NCI-H1930 (cell line): Measurements from ENCODE around the gene MIA2.
"Not testable (repeated sequence)": the region's sequence is repeated elsewhere in the genome, so short reads cannot be mapped to it uniquely, and the experiment has no call there.

Experiments used
- DNase-seq, 2 experiments: peaks; one replicate each; lab custom pipeline; 2025; lab: John Stamatoyannopoulos, UW

Gene MIA2

DNA sequence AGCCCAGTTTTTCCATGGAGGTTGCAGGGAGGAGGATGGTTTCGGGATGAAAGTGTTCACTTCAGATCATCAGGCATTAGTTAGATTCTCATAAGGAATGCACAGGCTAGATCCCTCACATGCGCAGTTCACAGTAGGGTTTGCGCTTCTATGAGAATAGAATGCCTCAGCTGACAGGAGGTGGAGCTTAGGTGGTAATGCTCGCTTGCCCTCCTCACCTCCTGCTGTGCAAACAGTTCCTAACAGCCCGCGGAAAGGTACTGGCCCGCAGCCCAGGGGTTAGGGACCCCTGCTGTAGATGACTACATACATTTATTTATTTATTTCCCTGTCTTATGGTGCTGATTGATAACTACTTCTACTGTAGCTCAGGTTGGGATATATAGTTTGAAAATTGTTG lies 105.3 kb downstream of the MIA2 start:
- DNase-seq, result no peak

DNA sequence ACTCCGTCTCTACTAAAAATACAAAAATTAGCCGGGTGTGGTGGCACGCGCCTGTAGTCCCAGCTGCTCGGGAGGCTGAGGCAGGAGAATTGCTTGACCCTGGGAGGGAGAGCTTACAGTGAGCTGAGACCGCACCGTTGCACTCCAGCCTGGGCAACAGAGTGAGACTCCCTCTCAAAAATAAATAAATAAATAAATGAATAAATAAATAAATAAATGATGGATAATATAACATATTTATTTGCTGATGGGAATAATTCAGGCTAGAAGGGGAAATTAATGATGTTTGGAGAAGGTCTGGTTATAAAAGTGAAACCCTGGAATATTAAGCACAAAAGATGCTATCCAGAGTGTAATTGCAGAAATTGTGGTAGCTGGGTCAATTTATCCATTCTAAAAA lies 107.4 kb downstream of the MIA2 start:
- DNase-seq, result not testable (repeated sequence)

DNA sequence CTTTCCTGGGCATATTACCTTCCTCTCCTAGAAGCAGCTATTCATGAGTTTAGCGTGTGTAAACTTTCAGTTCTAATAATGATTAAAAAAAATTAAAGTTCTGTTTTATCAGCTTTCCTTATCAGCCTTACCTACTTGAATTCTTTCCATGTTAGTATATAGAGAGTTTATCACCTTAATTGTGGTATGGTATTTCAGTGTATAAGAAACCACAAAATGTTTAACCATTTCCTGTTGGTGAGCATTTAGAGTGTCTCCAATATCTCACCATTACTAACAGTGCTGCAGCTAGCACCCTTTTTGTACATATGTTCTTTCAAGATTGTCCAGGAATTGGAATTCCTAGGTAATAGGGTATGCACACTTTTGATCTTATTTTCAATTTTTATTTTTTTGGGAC lies 109.1 kb downstream of the MIA2 start:
- no peak for DNase-seq

DNA sequence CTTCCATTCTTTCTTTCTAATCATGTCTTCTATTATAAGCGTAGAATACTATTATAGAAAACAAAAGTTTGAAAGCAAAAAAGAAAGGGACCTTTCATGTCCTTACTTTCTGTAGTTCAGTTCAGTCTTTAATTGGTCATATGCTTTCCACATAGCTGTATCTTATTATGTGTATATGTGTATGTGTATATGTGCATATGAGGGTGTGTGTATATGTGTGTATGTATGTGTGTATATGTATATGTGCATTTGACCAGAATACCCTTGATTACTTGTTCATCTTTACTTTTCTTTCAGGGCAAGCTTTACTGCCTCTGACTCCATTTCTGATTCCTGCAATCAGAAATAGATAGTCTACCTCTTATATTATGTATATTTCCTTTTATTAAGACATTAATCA lies 109.9 kb downstream of the MIA2 start:
- no peak for DNase-seq

DNA sequence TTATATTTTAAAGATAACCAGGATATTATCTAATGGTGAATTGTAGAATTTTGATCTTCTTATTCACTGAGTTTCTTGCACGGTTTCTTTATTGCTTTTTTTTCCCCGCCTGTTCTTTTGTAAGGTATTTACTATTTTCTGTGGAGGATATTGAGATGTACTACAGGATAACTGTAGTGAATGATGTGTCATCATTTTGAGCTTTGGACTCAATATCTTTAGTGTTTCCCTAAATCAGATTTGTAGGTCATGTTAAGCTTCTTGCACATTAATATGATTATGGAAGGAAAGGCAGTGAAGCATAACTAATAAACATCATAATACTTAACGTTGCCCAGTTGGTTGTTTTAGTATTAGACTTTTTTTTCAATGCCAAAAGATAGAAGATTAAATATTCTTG lies 117.2 kb downstream of the MIA2 start:
- no peak for DNase-seq

DNA sequence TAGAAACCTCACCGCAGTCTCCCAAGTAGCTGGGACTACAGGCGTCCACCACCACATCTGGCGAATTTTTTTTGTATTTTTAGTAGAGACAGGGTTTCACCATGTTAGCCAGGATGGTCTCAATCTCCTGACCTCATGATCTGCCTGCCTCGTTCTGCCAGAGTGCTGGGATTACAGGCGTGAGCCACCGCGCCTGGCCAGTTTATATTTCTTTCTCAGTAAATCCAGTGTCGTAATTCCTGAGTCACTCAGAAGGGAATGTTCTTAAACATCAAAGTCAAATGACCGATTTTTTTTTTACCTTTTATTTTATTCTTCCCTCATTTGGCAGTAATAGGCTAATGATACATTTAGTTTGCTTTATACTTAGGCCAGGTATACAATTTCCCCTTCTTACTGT lies 118.0 kb downstream of the MIA2 start:
- no peak for DNase-seq

DNA sequence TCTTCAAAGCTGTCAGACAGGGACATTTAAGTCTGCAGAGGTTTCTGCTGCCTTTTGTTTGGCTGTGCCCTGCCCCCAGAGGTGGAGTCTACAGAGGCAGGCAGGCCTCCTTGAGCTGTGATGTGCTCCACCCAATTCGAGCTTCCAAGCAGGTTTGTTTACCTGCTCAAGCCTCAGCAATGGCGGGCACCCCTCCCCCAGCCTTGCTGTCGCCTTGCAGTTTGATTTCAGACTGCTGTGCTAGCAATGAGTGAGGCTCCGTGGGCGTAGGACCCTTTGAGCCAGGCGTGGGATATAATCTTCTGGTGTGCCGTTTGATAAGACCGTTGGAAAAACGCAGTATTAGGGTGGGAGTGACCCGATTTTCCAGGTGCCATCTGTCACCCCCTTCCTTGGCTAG lies 125.4 kb downstream of the MIA2 start:
- not testable (repeated sequence) for DNase-seq

DNA sequence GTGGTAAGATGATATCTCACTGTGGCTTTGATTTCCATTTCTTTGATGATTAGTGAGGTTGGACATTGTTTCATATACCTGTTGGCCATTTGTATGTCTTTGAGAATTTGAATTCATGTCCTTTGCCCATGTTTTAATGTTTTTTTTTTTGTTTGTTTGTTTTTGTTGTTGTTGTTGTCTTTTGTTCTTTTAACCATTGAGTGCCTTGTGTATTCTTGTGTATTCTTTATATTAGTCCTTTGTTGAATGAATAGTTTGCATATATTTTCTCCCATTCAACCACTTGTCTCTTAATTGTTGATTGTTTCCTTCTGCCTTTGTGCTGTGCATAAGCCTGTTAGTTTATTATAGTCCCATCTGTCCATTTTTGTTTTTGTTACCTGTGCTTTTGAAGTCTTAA lies 126.6 kb downstream of the MIA2 start:
- DNase-seq, result no peak

DNA sequence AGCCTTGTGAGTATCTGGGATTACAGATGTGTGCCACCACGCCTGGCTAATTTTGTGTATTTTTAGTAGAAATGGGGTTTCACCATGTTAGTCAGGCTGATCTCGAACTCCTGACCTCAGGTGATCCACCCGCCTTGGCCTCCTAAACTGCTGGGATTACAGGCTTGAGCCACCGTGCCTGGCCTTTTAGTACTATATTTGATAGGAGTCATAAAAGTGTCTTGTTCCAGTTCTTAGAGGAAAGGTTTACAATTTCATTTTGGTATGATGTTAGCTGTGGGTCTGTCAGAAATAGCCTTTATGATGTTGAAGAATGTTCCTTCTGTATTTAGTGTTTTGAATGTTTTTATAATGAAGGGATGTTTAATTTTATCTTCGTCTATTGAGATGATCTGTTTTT lies 127.8 kb downstream of the MIA2 start:
- DNase-seq, result not testable (repeated sequence)

DNA sequence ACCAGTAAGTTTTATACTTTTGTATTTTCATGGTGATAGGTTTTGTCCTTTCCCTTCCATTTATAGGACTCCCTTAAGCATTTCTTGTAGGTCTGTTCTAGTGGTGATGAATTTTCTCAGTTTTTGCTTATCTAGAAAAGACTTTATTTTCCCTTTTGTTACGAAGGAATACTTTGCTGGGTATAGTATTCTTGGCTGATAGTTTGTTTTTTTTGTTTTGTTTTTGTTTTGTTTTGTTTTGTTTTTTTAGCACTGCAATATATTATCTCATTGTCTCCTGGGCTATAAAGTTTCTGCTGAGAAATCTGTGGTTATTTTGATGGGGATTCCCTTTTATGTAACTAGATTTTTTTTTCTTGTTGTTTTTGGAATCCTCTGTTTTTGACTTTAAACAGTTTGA lies 130.8 kb downstream of the MIA2 start:
- no peak for DNase-seq

DNA sequence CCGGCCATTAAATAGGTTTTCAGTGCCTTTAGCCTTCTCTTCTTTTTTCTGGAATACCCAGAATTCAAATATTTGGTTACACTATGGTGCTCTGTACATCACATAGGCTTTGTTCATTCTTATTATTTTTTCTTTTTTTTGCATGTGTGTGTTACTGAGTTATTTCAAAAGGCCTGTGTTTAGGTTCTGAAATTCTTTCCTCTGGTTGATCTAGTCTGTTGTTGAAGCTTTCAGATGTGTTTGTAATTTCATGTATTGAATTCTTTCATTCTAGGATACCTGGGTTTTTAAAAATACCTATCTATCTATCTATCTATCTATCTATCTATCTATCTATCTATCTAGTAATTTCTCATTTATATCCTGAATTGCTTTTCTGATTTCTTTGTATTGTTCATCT lies 131.6 kb downstream of the MIA2 start:
- DNase-seq, result no peak

DNA sequence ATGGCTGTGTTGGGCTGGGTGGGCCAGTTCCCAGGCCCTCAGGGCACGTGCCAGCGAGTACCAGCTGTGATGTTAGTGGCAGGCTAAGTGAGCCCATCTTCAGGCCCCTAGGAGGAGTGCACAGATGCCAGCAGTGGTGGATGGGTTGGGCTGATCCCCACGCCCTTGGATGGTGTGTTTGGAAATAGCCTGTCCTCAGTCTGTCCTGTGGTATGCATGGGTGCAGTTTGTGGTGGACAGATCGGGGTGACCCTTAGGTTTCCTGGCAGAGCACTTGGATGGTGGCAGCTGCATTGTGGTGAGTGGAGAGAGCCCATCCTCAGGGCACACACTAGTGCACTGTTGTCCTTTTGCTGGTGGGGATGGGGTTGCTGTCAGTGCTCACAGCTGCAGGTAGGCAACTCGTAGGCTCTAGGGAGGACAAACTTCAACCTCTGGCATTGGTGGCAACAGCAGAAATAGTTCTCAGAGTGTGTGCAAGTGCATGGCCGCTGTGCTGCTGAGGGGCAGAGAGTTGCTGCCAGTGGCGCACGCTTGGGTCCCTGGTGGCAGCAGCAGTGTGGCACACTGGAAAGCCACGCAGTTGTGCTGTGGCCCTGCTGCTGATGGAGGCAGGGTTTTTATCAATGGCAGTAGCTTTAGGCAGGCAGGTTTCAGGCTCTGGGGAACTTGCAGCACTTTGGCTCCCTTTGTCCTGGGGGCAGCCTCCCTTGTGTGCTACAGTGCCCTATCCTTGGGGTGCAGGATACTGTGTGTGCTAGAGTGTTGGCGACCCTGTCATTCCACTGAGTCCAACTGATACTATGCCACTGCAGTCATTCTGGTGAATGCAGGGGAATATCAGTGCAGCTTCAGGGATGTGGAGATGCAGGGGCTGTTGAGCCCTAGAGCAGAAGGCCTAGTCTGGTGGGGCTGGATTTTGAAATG lies 133.0 kb downstream of the MIA2 start:
- no peak for DNase-seq

DNA sequence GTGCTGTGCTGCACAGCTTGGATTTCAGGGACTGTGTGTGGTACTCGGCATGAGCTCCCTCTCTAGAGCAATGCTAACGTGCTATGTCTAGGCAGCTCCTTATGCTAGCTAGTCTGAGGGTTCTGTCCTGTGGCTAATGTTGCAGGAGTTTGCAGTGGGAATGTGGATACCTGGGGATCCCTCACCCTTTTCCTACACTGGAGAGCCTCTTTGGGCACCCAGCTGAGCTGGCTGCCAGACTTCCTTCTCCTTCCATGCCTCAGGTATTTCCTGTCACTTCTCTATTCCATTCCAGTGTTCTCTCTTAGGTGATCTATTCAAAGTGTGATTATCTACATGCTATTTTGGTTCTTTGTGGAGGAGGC lies 133.7 kb downstream of the MIA2 start:
- DNase-seq, result no peak

DNA sequence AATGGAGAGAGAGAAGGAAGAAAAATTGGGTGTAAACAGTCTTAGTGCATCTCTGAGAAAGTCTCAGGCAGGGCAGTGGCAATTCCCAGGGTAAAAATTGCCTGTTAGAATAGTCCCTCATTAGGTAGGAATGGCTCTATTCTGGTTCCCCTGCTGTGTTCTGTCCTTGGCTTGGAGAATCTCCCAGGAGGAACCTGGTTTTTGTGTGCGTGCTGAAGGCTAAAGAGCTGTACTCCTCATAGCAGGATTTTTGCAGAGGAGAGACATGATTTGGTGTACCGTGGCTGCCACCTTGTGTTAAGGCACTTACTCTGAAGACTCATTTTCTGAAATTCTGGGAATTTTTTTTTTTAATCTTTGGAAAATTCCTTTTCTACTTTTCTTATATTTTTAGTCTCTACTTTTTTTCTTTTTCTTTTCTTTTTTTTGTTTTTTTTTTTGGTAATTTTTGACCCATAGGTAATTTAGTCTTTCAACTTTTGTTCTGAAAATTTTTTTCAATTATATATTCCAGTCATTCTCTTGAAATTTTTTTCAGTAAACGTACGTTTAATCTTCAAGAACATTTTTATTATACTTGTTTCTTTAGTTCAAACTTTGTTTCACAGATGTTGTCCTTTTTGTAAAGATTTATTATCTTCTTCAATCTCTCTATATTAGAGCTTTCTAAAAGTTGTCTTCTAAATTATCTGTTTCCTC lies 134.7 kb downstream of the MIA2 start:
- peak; percentile 61 to 63 for DNase-seq

DNA sequence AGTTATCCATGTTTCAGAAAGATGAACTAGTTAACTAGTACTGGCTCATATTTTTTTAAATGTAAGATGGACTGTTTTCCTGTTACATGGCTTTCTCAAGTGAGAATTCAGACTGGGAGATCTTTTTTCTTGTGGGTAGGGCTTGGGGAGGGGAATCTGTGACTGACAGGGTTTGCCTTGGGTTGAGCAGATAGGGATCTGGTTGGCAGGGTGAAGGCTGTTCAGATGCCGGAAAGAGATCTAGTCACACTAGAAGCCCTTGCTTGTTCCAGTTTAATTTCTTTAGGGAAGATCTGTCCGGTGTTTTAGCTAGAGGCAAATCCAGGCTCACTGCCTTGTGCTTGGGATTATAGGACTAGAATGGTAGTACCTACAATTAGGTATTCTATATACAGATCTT lies 135.3 kb downstream of the MIA2 start:
- no peak for DNase-seq

DNA sequence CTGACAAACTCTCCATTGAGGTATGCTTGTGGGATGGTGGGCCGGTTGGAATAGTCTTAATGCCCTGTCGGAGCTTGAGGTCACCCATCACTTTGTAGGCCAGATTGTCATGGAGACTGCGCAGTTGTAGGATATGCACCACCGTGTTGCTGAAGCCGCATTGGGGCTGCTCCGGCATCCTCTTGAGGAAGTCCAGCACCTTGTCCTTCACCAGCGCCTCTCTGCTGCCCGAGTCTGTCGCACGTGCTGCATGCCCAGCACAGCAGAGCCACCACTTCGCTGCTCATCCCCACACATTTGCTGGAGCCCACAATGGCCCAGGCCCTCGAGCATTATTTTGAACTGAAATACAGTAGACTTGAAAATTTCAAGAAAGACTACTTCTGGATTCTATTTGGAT lies 136.7 kb downstream of the MIA2 start:
- no peak for DNase-seq

DNA sequence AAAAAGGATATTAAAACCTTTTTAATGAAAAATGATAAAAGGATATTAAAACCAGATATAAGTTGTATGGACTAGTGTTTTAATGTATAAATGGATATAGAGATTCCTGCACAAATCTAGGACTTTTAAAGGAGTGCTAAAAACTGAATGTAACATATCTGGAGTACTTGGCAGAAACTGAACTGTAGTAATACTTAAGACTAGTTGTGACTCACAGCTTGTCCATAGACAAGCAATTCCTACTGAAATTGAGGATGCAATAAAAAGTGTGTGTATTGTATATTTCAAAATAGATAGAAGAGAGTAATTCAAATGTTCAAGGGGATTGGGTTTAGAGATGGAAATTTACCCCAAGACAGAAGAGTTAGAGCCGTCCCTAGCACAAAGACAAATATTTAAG lies 138.9 kb downstream of the MIA2 start:
- no peak for DNase-seq

DNA sequence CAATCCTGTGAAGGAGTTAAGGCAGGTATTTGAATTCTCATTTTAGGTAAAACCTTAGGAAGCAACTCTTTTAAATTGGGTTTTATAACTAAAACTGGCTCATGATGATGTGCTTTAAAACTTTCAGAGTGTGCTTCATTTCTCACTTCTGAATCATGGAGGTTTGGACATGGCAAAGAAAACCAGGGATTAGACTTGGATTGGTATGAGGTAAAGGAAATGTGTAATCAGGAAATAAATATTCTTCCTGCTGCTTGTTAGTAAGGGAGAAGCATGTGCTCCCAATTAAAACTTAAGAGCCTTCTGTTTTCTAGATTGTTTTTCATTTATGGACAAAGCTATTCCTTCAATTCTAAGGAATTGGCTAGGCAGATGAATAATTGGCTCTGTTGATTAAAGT lies 141.1 kb downstream of the MIA2 start:
- no peak for DNase-seq

DNA sequence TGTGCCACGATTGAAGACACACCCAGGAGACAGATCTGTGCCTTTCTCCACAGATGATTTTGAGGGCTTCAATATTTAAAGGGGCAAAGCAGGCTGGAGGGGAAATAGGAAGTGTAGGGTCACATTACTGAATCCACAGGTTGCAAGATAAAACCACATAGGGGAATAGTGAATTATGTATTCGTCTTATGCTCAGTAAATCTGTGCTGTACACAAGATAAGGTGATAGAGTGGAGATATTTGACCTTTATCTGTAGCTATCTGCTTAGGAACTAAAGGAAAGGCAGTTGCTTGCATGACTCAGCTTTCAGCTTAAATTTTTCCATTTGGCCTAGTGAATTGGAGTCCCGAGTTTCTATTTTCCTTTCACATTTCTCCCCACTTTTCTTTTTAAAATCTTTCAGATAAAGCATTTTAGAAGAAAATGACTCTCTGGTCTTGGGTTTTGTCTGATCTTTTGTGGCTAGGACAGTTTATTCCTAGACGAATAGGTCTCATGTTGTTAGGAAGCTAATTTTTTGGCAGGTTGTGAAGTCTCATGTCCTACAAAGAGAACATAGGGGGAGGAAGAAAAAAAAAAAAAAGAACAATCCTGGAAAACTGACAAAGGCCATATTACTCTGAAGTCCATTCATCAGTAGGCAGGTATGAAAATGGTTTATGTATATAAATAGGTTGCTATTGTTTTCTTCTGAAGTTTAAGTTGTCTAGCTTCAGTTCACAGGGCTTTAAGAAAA lies 143.1 kb downstream of the MIA2 start:
- DNase-seq, result no peak

DNA sequence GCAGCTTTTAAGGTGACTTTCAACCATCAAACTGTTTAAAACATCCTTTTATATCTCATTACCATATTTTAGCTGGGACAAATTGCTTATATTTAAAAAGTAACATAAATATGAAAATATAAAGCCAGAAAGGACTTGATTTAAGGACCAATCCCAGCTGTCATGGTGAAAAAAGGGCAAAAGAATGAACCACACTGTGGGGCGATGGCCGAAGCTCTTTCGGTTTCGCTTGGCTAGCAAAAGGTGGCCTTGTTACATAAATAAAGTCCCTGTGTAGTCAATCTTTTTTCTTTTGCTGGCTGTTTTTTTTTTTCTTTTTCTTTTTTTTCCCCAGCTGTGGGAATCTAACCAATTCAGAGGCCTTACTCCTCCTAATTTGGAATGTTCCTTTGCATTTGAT lies 147.7 kb downstream of the MIA2 start:
- DNase-seq, result no peak

DNA sequence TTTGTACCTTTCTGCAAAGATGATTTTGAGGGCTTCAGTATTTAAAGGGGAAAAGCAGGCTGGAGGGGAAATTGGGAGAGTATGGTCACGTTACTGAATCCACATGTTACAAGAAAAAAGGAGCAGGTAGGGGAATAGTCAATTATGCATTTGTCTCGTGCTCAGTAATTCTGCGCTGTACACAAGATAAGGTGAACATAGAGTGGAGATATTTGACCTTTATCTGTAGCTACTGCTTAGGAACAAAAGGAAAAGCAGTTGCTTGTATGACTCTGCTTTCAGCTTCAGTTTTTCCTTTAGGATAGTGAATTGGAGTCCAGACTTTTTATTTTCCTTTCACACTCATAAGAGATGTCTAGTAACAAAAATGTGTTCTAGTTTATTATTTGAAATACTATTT lies 148.7 kb downstream of the MIA2 start:
- DNase-seq, result no peak

DNA sequence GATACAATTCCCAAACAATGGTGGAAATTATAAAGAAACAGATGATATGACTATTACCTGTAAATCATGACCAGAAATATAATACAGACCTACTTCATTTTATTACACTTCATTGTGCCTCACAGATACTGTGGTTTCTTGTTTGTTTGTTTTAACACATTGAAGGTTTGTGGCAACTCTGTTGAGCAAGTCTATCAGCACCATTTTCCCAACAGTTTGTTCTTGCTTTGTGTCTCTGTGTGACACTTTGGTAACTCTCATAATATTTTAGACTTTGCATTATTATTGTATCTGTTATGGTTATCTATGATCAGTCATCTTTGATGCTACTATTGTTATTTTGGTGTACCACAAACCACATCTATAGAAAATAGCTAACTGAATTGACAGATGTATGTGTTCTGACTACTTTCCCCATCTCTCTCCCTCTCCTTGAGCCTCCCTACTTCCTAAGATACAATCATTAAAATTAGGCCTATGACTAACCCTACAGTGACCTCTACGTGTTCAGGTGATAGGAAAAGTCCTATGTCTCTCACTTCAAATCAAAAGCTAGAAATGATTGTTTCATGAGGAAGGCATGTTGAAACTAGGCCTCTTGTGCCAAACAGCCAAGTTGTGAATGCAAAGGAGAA lies 149.4 kb downstream of the MIA2 start:
- DNase-seq, result no peak
